HG02610 (cell line): ENCODE results near the gene ARRDC1.

Source experiments
- ATAC-seq: cut with Tn5 transposase; IDR thresholded peaks from one replicate; pipeline ENCODE4 v1.9.1; 2021; ENCODE audit warnings: mild to moderate bottlenecking, moderate library complexity; ENCODE audit not compliant: unreplicated experiment

ARRDC1 gene

DNA sequence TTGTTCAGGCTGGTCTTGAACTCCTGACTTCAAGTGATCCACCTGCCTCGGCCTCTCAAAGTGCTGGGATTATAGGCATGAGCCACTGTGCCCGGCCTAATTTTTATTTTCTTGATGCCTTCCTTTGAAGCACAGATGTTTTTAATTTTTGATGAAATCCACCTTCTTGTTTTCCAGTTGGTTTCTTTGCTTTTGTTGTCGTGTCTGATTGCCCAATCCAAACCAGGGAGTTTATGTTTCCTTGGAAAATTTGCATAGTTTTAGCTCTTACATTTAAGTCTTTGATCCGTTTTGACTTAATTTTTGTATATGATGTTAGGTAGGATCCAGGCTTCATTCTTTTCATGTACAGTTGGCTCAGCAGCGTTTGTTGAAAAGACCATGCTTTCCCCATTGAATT, 28.5 kb downstream of the ARRDC1 start:
- no peak for ATAC-seq

DNA sequence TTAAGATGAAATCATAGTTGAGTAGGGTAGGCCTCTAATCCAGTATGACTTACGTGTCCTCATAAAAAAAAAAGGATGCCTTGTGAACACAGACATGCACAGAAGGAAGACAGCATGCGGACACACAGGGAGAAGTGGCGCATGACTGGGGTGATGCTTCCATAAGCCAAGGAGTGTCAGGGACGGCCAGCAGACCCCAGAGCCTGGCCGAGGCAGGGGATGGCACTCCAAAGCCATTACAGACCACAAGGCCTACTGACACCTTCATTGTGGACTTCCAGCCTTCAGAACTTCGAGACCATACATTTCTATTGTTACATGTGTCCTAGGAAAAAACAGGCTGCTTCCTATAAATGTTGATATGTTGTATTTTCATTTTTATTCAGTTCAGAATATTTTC, 33.2 kb downstream of the ARRDC1 start:
- ATAC-seq, result no peak

DNA sequence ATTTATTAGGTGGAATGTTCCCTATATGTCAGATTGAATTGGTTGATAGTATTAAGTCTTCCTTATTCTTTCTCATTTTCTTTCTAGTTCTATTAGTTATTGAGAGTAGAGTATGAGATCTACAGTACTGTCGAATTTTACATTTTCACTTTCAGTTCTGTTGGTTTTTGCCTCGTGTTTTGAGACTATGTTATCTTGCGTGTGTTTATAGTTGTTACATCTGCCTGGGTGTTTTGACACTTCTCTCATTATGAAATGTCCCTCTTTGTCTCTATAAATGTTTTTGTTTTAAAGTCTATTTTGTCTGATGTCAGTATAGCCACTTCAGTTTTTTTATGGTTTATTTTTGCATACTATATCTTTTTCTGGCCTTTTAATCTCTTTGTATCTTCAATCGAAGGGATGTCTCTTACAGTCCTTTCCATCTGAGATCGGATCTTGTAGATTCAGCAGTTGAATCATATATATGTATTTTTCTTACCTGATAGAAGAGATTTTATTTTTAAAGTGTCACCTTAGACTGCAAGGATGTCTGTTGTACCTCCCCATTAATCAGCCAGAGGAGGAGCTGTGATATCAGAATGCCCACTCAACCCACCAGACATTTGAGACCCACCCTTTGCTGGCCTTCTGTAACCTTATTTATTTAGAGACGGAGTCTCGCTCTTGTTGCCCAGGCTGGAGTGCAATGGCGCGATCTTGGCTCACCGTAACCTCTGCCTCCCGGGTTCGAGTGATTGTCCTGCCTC, 34.0 kb downstream of the ARRDC1 start:
- no peak for ATAC-seq

DNA sequence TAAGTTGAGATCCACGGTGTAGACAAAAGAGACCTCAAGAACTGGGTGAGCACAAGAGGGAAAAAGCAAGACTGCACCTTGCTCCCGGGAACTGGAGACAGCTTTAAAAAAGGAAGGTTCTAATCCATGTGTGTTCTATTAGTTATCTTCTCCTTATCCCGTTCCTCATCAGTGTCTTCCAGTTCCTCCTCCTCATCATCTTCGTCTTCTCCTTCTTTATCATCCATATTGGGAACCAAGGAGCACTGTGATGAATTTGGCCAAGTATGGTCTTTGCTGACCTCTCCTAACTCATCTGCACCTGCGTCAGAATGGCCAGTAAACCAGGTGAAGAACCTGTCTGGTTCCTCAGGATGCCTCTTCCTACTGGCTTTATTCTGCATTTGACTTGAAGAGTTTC, 35.4 kb downstream of the ARRDC1 start:
- no peak for ATAC-seq

DNA sequence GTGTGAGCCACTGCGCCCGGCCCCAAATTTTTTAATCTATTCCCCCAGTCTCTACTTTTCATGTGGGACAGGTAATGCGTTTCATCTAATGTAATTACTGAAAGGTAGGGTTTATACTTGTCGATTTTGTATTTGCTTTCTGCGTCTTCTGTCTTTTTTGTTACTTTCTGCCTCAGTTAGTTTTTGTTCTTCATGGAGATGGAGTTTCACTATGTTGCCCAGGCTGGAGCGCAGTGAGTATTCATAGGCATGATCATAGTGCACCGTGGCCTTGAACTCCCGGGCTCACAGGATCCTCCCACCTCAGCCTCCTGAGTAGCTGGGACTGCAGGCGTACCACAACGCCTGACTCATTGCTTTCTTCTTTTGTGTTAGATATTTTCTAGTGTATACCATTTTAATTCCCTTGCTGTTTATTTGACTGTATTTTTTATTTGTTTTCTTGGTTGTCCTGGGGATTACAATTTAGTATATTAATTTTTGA, 36.7 kb downstream of the ARRDC1 start:
- ATAC-seq, result no peak

DNA sequence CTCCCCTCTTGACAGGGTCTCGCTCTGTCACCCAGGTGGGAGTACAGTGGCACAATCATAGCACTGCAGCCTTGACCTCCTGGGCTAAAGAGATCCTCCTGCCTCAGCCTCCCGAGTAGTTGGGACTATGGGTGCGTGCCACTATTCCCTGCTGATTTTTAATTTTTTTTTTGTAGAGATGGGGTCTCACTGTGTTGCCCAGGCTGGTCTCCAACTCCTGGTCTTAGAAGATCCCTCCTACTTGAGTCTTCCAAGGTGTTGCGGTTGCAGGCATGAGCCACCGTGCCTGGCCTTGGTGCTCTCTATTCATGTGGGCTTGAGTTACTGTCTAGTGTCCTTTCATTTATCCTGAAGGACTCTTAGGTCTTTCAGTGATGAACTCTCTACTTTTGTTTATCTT, 37.4 kb downstream of the ARRDC1 start:
- ATAC-seq, result no peak

DNA sequence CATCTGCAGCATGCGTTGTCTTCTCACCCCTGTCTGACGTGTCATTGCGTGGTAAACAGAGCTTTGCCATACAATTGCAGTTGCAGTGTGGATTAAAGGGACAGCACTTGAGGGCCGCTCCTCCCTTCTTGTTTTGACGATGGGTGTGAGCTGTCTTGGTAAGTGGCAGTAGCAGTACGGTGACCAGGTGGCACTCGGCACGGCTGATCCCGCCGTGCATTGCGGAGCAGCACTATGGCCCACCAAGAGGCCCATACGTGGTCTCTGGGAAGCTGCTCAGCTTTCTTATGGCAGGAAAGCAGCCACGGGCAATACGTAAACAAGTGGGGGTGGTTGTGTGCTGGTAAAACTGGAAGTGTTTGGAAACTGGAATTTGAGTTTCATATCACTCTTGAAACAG, 38.4 kb downstream of the ARRDC1 start:
- no peak for ATAC-seq

DNA sequence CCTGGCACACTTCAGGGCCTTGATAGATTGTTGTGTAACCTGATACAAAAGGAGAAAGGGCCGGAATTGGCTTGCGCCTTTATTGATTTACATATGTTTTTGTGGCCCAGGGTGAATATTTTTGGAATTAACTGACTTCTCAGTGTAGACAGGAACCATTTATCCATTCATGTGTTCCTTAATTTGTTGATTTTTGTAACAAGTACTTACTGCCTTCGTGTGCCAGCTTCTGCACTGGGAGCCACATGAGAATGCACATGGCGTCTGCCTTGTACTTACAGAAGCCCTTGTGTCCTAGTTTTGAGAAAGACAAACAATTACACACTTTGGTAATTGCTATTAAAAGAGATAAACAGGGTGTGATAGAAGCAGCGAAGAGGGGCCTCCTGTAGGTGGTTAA, 39.7 kb downstream of the ARRDC1 start:
- ATAC-seq, result no peak

DNA sequence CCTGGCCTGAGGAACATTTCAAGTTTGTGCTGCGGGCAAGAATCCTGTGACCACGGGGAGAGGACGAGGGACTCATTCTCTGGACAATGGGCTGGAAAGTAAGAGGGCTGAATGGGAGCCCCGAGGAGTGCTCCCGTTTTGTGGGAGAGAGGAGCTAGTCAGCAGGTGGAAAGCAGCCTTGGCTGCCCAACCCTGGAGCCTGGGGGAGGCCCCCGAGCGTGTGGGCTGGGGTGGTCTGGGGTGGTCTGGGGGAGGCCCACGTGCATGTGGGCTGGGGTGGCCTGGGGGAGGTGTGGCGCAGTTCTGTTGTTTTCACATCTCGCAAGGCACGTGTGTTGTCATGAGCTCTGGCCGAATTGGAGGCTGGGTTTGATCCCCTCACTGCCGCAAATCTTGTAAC, 40.9 kb downstream of the ARRDC1 start:
- ATAC-seq, result no peak

DNA sequence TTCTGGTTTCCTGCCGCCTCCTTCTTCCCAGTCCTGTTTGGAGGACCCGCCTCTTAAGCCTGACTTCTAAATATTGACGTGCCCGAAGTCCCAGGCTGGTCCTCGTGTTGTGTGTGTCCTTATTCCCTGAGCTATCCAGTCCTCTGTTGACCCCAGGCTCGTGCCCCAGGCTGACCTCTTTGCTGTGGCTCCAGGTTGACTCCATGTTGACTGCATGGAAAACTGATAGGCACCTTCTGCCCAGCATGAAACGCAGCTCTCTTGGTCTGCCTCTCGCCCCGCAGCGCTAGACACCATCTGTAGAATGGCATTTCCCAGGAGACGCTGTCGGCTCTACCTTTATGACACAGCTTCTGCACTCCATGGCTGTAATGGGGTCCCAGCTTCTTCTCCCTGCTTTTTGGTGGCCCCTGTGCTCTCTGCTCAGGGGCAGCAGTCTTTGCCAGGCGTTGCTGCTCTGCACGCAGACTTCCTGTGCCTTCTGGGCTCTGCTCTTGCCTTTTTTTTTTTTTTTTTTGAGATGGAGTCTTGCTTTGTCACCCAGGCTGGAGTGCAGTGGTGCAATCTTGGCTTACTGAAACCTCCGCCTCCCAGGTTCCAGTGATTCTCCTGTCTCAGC, 41.7 kb downstream of the ARRDC1 start:
- no peak for ATAC-seq

DNA sequence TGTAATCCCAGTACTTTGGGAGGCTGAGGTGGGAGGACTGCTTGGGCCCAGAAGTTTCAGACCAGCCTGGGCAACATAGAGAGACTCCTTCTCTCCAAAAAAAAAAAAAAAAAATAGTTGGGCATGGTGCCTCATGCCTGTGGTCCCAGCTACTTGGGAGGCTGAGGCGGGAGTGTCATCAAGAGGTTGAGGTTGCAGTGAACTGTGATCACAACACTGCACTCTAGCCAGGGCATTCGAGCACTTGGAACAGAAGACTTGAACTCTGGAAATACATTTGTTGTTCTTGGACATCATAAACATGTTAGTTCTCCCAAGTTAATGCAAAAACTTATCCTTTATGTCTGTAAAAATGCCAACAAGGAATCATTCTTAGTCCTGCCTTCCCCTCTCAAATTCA, 42.9 kb downstream of the ARRDC1 start:
- ATAC-seq, result no peak

DNA sequence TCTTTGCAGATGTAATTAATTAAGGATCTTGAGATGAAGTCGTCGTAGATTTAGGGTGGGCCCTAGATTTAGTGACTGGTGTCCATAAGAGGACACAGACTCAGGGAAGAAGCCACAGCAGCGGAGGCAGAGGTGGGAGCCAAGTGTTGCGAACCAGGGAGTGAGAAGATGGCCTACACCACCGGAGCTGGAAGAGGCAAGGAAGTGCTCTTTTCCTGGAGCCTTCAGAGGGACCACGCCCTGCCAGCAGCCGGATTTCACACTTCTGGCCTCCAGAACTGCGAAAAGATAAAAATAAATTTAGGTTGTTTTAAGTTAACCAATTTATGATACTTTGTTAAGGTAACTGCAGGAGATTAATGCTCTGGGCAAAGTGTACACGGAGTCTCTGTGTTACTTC, 44.1 kb downstream of the ARRDC1 start:
- ATAC-seq, result no peak

DNA sequence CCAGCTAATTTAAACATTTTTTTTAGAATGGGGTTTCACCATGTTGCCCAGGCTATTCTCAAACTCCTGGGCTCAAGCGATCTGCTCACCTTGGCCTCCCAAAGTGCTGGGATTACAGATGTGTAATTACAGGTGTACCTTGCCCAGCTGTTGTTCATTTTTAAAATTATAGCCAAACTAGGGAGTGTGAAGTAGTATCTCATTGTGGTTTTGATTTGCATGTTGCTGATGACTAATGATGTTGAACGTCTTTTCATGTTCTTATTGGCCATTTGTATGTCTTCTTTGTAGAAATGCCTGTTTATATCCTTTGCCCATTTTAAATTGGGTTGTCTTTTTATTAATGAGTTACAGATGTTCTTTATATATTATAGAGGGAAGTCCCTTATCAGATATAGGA, 44.8 kb downstream of the ARRDC1 start:
- no peak for ATAC-seq

DNA sequence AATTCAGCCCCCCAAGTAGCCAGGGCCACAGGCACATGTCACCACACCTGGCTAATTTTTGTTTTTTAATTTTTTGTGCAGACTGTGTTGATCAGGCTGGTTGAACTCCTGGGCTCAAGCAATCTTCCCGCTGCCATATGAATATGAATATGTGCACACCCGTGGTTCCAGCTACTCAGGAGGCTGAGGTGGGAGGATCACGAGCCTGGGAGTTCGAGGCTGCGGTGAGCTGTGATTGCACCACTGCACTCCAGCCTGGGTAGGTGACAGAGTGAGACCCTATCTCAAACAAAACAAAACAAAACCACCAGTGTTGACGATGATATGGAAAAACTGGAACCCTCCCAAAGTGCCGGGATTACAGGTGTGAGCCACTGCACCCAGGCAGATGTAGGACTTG, 45.3 kb downstream of the ARRDC1 start:
- ATAC-seq, result no peak

DNA sequence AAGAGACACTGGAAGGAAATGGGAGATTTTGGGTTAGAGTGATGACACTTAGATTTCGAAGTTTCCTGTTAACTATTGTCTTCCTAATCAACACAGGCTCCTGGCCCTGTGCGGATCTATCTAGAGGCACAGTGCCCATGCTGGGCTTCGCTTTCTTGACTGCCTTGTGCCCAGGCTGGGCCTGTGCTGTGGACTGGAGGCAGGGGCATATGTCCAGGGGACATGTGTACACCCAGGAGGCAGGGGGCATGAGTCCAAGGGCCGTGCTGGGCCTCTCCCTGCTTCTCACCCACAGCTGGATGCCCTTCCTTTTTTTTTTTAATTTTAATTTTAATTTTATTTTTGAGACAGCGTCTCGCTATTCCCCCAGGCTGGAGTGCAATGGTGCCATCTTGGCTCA, 50.9 kb downstream of the ARRDC1 start:
- no peak for ATAC-seq

DNA sequence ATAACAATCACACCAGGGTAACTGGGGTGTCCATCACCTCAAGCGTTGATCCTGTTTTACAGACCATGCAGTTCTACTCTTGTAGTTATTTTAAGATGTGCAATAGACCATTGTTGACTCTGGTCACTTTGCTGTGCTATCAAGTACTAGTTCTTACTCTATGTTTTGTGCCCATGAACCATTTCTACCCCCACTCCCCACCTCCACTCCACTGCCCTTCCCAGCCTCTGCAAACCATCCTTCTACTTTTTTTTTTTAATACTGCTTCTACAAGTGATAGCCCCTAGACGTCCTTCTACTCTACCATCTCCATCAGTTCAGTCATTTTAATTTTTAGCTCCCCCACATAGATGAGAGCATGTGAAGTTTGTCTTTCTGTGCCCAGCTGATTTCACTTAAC, 52.1 kb downstream of the ARRDC1 start:
- ATAC-seq, result no peak

DNA sequence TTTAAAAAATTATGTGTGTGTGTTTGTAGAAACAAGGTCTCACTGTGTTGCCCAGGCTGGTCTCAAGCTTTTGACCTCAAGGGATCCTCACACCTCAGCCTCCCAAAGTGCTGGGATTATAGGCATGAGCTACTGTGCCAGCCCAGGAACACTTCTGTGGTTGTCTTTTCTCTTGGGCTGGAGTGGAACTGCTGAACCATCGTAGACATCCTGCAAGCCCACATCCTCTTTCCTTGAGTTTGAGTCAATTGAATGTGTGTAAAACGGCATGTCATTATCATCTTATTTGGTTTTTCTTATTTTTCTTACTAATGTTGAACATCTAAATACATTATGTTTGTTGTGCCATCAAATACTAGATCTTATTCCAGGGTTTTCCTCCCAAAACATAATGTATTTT, 53.3 kb downstream of the ARRDC1 start:
- no peak for ATAC-seq

DNA sequence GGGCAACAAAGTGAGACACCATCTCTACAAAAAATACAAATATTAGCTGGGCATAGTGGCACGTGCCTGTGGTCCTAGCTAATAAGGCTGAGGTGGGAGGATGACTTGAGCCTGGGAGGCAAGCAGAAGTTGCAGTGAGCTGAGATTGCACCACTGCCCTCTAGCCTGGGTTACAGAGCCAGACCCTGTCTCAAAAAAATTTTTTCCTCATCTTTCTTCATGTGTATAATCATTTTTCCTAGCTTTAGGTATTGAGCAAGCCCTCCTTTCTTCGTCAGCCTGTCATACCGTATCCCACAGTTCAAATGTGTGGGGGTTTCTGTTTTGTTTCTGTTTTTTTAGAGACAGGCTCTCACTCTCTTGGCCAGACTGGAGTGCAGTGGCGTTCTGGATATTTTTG, 54.7 kb downstream of the ARRDC1 start:
- no peak for ATAC-seq

DNA sequence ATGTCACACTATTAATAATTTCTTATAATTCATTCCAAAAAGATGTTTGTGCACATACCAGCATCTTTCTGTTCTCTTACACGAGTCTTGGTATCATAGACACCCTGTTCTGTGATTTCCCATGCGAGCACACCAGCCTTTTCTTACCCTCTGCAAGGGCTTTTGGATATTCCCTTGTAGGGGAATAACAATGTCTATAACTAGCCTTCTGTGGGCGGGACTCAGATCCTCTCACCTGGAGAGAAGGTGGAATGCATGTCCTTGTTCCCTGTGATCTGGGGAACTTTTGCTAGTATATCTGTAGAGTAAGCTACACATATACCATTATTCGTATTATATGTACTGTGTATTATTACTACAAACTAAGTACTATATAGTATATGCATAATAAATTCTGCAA, 58.1 kb downstream of the ARRDC1 start:
- no peak for ATAC-seq

DNA sequence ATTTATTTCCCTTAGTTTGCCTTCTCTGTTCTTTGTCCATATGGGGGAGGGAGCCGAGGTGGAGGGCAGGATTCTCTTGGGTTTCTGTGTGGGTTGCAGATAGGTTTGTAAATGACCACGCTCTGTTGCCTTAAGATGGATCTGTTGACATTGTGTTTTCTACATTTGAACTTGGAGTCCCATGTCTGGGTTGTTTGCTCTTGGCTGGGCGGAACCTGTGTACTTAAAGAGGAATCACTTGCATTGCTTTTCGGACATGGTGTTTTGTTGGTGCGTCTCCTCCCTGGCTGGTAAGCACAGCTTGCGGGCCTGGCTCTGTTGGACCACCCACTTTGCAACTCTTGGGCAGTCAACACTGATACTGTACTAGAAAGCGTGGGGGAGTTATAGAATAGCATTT, 59.2 kb downstream of the ARRDC1 start:
- no peak for ATAC-seq
